GM20431 (cell line): ENCODE measurements around the gene RAB11FIP4.

Source experiments
- in situ Hi-C: fragments of 300-500 bp; cut with MseI, MboI; formaldehyde crosslinking; loops from one replicate; pipeline ENCODE4 v1.15.0; 2020; ENCODE audit warnings: low sequenced_read_pairs; ENCODE audit not compliant: unreplicated experiment

RAB11FIP4 gene

GRCh38 chr17:31531336-31531980, 140.0 kb downstream of the RAB11FIP4 start:
- in situ Hi-C loops, result no loop called here

GRCh38 chr17:31532081-31532480, 140.6 kb downstream of the RAB11FIP4 start:
- in situ Hi-C loops, result no loop called here

GRCh38 chr17:31532526-31532925, 141.1 kb downstream of the RAB11FIP4 start:
- in situ Hi-C loops, result no loop called here

GRCh38 chr17:31533546-31534155, 142.2 kb downstream of the RAB11FIP4 start:
- in situ Hi-C loops, result no loop called here

- in situ Hi-C loops, result no loop called here
Measured at GRCh38 chr17:31534223-31534888, 142.9 kb downstream of the RAB11FIP4 start.

- in situ Hi-C loops, result no loop called here
Measured at GRCh38 chr17:31535581-31535981, 144.1 kb downstream of the RAB11FIP4 start.

GRCh38 chr17:31536451-31536850, 145.0 kb downstream of the RAB11FIP4 start:
- in situ Hi-C loops, result no loop called here

- in situ Hi-C loops, result no loop called here
Measured at GRCh38 chr17:31537565-31538011, 146.1 kb downstream of the RAB11FIP4 start.

- in situ Hi-C loops, result no loop called here
Measured at GRCh38 chr17:31538080-31538762, 146.7 kb downstream of the RAB11FIP4 start.

GRCh38 chr17:31540602-31541307, 149.3 kb downstream of the RAB11FIP4 start:
- in situ Hi-C loops, result no loop called here

- in situ Hi-C loops, result no loop called here
Measured at GRCh38 chr17:31541559-31541958, 150.1 kb downstream of the RAB11FIP4 start.

- in situ Hi-C loops, result no loop called here
Measured at GRCh38 chr17:31544186-31544585, 152.7 kb downstream of the RAB11FIP4 start.

- in situ Hi-C loops, result no loop called here
Measured at GRCh38 chr17:31546650-31547049, 155.2 kb downstream of the RAB11FIP4 start.

GRCh38 chr17:31548709-31549108, 157.2 kb downstream of the RAB11FIP4 start:
- in situ Hi-C loops, result no loop called here

GRCh38 chr17:31549121-31549524, 157.6 kb downstream of the RAB11FIP4 start:
- in situ Hi-C loops, result no loop called here

- in situ Hi-C loops, result loop anchor here (10.0 kb wide), 1 partner anchor 295 kb away; no protein-coding TSS in a partner anchor
Measured at GRCh38 chr17:31549525-31550388, 158.3 kb downstream of the RAB11FIP4 start.

- in situ Hi-C loops, result loop anchor here (10.0 kb wide), 1 partner anchor 294 kb away; no protein-coding TSS in a partner anchor
Measured at GRCh38 chr17:31550389-31551056, 159.0 kb downstream of the RAB11FIP4 start.

GRCh38 chr17:31552568-31552967, 161.1 kb downstream of the RAB11FIP4 start:
- in situ Hi-C loops, result loop anchor here (10.0 kb wide), 1 partner anchor 292 kb away; no protein-coding TSS in a partner anchor
